Mesothelial cell of epicardium (in vitro differentiated cells): ENCODE measurements around the gene ITGA11. TPM values are rescaled to one million over a fixed set of nuclear protein-coding genes. Genes with fewer than 3 reads are reported as not detected.
A peak's percentile ranks its signal among the peaks of the same experiment; 100 is the strongest.

ENCODE experiments used
- DNase-seq, 2 experiments: peaks; one replicate each; pipeline ENCODE4 v3.0.0; 2021; ENCODE audit warnings: low spot score in 2 of 2; ENCODE audit not compliant: unreplicated experiment in 2 of 2
- H3K27ac Mint-ChIP-seq: 2 replicates; pipeline ENCODE4 v1.8.0; 2021; ENCODE audit warnings: mixed read lengths
- H3K27me3 Mint-ChIP-seq: 2 replicates; pipeline ENCODE4 v1.8.0; 2021; ENCODE audit warnings: low read depth, mixed read lengths
- H3K36me3 Mint-ChIP-seq: 2 replicates; pipeline ENCODE4 v1.8.0; 2021; ENCODE audit warnings: mixed read lengths
- H3K4me1 Mint-ChIP-seq: 2 replicates; pipeline ENCODE4 v1.8.0; 2021; ENCODE audit warnings: mixed read lengths
- H3K4me3 Mint-ChIP-seq: 2 replicates; pipeline ENCODE4 v1.8.0; 2021; ENCODE audit warnings: mild to moderate bottlenecking, moderate library complexity, mixed read lengths
- H3K9me3 Mint-ChIP-seq: 2 replicates; pipeline ENCODE4 v1.8.0; 2021; ENCODE audit warnings: mixed read lengths
- CTCF ChIP-seq: fragments of 200-600 bp; sonication (generic); IDR thresholded peaks from one replicate; pipeline ENCODE4 v1.5.0; 2021; ENCODE audit warnings: antibody characterized with exemption; ENCODE audit not compliant: unreplicated experiment
- total RNA-seq: library from RNA; stranded (reverse); gene quantifications from 3 replicates; pipeline ENCODE4 v1.2.1, GENCODE V29; 2021

Gene ITGA11
- total RNA-seq, 1 donor from 2014 or later = 3.5 TPM

- H3K4me3 Mint-ChIP-seq = no peak overlapping the region
- peaks cover 35% of the 10 kb centered on the region for H3K4me1 Mint-ChIP-seq
- H3K36me3 Mint-ChIP-seq = no peaks in the 10 kb centered on the region
- no peak for TF ChIP-seq CTCF
- H3K27me3 Mint-ChIP-seq = peaks cover 3% of the 10 kb centered on the region
- DNase-seq = no peak
- no peak overlapping the region for H3K27ac Mint-ChIP-seq
- H3K9me3 Mint-ChIP-seq = no peaks in the 10 kb centered on the region
Observed at GRCh38 chr15:68311859-68312557, 120.0 kb downstream of the ITGA11 start.

- TF ChIP-seq CTCF = no peak
- DNase-seq = no peak
- Mint-ChIP-seq H3K27ac (no peak overlapping the region), H3K4me3 (no peak overlapping the region), H3K9me3 (no peaks in the 10 kb centered on the region), H3K36me3 (no peaks in the 10 kb centered on the region), H3K4me1 (peaks cover 37% of the 10 kb centered on the region), H3K27me3 (peaks cover 3% of the 10 kb centered on the region)
Observed at GRCh38 chr15:68311464-68311835, 120.5 kb downstream of the ITGA11 start.

GRCh38 chr15:68310804-68311463, 121.0 kb downstream of the ITGA11 start:
- TF ChIP-seq CTCF = no peak
- peak in 1 of 2 experiments; percentile 37 for DNase-seq
- Mint-ChIP-seq H3K4me3 (no peak overlapping the region), H3K27me3 (peaks cover 3% of the 10 kb centered on the region), H3K27ac (peak overlapping the region; percentile 74), H3K4me1 (peaks cover 41% of the 10 kb centered on the region), H3K9me3 (no peaks in the 10 kb centered on the region), H3K36me3 (no peaks in the 10 kb centered on the region)

- H3K4me1 Mint-ChIP-seq = peaks cover 38% of the 10 kb centered on the region
- no peak overlapping the region for H3K4me3 Mint-ChIP-seq
- no peaks in the 10 kb centered on the region for H3K36me3 Mint-ChIP-seq
- peaks cover 3% of the 10 kb centered on the region for H3K27me3 Mint-ChIP-seq
- peak overlapping the region; percentile 74 for H3K27ac Mint-ChIP-seq
- DNase-seq = peak in 1 of 2 experiments; percentile 40
- TF ChIP-seq CTCF = no peak
- H3K9me3 Mint-ChIP-seq = no peaks in the 10 kb centered on the region
Observed at GRCh38 chr15:68310178-68310803, 121.7 kb downstream of the ITGA11 start.

GRCh38 chr15:68309024-68309423, 122.9 kb downstream of the ITGA11 start:
- H3K27ac Mint-ChIP-seq = no peak overlapping the region
- H3K4me1 Mint-ChIP-seq = peaks cover 45% of the 10 kb centered on the region
- H3K4me3 Mint-ChIP-seq = no peak overlapping the region
- peaks cover 3% of the 10 kb centered on the region for H3K27me3 Mint-ChIP-seq
- H3K9me3 Mint-ChIP-seq = no peaks in the 10 kb centered on the region
- no peaks in the 10 kb centered on the region for H3K36me3 Mint-ChIP-seq
- DNase-seq = no peak
- no peak for TF ChIP-seq CTCF
